IPS DF 19.7 (cell line): ENCODE data around the gene ACSL6.
A peak's percentile ranks its signal among the peaks of the same experiment; 100 is the strongest.

Source experiments
- DNase-seq: peaks from one replicate; pipeline ENCODE4 v3.0.0-alpha.2; 2013; ENCODE audit warnings: low read depth, low spot score

ACSL6 gene

DNA sequence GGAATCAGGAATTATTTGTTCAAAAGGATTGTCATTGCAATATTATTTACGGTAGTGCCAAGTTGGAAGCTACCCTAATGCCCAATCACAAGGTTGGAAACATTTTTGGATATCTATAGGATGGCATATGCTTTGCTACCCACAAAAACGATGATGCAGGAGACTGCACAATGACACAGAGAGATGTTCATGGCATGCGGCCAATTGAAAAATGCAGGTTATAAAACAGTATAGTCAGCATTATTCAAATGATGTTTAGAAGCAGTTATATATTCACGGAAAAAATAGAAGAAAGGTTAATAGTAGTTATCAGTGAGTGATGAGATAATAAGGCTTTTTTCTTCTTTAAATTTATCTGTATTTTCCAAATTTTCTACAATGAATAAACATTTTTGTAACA is 5.9 kb upstream of the ACSL6 start:
- DNase-seq, result no peak

DNA sequence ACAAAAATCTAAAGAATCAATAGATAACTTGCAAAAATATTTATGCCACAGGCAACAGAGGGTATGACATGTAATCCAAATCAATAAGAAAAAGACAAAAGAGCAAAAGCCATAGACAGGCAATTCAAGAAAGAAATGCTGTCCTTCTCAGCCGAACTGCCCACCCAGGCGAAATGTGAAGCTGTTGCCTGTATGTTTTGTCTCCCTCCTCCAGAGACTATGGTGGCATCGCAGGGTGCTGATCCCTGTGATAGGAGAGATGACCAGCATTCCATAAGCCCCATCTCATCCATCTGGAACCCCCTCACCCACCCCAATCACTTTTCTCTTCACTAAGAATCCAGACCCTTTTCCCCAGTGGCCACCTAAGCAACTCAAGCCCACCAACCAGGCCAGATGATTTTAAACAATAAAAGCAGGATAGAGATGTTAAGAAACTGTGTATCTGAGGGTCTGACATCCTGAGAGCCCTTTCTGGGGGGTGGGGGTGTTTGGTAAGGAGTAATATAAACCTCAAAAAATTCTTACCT is 5.3 kb upstream of the ACSL6 start:
- no peak for DNase-seq

DNA sequence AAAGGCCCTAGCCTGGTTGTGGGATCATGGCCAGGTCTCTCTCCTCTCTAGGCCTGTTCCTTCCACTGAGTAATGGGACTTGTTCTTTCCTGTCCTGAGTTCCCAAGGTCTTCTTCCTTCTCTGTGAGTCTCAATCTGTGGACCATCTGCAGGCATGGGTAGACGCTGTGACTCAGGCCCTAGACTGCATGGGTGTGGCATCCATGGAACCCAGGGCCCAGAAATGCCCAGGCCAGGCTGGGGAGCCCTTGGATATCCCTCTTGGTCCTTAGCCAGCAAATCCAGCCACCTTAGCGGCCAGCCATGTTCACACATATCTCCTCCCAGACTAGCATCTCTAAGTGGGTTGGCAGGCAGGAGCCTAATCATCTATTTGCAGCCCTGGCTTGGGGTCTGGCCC is 2.3 kb upstream of the ACSL6 start:
- DNase-seq, result no peak

DNA sequence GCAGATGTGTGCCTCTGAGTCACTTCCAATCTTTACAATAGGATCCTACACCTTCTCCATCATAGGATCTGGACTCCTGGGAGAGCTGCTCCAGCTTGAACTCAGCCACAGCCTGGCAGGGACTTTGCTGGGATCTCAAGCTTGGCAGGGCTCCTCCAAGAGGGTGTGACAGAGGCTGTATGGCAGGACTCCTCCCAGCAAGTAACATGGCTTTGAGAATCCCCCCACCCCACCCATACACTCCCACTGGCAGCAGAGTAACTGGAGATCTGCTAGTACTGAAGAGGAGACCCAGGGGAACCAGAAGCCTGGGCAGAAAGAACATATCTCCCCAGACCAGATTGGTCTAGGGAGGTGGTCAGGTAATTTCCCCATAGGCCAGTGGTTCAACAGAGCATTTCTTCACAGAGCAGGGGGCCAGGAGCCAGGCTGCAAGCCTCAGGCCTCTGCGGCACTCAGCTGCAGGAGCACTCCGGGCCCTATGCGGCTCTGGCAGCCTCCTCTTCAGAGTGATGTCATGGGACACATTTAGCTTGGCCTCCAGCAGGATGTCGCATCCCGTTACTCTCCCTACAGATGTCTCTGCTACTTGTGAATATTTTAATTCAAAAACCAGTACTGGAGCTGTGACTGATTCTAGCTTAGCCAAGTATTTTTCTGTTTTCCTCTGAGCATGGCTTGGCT is 1.7 kb upstream of the ACSL6 start:
- DNase-seq, result no peak

DNA sequence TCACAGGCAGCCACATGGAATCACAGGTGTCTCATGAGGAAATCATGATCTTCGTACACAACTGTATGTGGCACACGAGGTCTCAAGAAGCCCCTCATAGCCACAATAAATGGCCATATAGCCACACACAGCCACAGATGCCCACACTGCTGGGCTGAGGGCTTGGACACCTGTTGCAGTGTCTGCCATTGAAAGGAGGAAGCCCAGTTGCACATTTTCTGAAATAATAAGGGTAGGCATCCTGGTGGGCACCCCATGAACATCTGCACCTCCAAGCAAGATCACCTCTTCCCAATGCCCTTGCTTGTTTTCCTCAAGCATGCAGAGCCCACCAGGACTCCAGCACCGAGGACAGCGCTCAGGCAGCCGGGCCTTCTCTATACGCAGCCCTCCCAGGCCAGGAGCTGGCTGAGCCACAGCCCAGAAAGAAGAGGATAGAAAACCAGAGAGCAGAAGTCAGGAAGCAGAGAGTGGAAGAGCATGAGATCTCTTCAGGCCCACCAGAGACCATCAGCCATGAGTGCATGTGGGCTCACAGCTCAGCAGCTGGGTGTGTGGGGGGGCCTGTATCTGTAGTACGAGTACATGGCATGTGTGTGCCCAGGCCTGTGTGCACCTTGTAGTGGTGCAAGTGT is 1.0 kb upstream of the ACSL6 start:
- no peak for DNase-seq

DNA sequence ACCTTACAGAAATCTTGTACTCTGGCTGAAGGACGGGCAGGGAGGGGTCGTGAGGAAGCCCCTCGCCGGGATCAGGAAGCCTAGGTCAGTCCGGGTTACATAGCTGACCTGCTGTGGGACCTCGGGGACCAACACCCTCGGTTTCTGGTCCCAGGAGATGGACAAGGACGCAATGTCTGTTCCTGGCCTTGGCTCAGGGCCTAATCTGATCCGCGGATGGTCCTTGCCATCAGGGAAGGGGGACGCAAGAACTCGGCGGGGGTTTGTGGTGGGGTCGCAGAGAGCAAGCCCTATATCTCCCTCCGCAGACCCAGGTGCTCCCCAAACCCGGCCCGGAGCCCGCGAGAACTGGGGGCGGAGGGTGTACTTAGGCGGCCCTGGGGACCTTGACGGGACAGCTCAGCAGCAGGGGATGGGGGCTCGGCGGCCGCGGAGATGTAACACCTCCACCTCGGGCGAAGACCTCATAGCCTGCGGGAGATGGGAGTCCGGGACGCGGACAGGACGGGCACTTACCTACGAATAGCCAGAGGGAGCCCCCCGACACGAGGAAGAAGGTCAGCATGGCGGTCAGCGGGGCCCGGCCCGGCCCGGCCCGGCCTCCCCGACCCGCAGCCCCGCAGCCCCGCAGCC is 353 bp downstream of the ACSL6 start:
- no peak for DNase-seq

DNA sequence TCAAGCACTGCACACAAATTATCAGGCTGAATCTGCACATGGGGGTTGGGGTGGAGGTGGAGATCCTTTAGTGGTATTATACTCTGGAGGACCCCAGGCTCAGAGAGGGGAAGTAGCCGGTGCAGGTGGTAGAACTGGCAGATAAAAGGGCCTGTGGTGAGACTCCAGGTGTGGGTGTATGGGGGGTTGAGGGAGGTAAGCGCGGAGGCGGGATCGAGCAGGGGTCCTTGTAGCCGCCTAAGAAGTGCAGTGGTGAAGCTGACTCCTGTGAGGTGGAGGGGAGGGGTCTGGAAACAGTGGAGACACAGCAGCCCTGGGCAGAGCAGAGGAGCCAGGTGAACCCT is 841 bp downstream of the ACSL6 start:
- DNase-seq, result no peak

DNA sequence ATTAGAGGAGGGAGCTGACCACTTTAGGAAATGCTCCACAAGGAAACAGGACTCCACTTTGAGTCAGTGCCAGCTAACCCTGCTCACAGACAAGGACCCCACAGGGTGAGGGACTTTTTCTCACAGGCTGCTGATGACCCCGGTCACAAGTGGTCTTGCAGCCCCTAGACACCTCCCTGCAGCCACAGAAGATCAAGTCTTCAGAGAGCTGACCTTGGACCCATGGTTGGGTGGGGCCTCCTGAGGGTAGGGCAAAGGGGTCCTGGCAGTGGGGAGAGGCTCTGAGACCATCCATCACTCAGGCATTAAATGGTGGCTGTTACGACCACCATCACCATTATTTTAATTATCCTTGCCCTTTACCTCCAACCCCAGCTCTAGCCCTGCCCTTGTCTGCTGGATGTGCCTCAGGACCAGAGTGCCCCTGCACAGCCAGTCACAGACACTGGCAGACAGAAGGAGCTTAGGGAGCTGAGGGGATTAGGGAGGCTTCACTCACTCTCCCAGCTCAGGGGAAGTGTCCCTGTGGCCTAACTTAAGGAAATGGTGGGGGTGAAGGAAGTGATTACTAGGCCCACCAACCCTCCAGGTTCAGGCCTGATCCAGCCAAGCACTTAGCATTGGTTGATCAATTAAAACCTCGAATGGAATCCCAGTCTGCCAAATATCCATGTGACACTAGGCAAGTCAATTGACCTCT is 1.6 kb downstream of the ACSL6 start:
- no peak for DNase-seq

DNA sequence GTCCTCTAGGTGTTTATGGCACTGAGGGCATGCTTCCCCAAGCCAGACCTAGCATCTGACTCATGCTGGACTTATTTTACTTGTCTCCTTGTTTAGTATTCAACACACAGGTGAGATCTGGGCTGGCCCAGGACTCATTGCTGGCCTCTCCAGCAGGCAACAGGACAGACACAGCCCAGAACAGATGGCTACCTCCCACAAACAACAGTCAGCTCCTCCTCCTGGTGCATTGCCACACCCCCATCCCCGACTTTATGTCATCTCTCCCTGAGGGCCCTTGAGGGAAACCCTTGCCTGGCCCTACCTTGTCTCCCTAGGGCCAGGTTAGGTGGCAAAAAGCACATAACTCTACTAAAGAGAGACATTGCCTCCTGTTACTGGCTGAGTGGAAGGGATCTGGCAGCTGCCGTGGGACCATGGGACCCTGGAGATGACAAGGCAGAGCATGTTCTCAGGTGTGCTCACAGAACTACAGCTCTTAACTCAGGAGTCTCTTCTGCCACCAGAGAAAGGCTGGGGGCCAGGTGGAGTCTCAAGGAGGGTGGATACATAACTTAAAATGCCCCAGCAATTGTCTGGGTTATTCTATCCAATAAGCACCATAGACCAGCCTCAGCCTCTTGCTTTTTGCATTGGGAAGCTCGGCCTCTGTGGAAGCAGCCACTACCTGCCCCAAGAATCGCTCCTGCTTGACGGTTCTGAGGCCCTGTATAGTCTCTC is 2.3 kb downstream of the ACSL6 start:
- no peak for DNase-seq

DNA sequence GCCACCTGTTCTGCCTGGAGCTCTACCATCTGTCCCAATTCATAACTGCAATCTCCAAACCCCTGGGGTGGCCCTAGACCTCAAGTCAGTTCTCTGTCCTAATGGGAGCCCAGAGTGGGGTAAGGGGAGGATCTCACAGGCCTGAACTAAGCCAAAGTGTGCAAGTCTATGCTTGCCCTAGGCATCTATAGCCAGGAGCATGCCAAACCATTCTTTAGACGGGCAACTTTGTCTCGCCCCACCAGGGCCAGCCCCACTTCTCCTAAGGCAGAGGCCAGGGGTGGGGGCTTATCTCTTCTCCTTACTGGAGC is 3.3 kb downstream of the ACSL6 start:
- no peak for DNase-seq

DNA sequence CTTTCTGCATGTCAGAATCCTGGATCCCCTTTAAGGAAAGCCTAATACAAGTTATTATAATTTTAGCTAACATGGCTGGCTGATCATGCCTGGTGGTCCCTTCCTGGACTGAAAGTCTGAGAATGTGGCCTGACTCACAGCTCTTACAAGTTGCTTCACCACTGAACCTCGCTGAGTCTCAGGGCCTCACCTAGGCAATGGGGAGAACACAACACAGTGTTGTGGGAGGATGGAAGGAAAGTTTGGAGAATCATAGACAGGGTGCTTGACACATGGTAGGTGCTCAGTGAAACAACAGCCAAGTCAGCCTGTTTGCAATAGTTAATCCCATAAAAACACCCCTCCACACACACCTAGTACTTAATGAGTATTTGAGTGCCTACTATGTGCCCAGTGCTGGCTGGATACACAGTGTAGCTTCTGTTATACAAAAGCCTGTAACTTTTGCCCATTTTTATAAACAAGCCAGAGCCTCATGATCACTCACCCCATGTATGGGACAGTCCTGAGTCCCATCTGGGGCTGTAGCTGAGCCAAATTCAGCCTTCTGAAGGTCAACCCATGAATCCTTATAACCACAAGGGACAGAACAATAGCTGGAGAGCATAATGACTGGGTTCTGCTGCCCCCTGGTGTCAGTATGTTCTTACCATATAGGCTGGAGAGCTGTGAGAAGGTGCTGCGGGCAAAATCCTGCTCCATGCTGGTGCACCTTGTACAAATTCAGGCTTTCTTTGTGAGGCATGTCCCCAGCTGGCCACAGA is 3.9 kb downstream of the ACSL6 start:
- peak; percentile 57 for DNase-seq

DNA sequence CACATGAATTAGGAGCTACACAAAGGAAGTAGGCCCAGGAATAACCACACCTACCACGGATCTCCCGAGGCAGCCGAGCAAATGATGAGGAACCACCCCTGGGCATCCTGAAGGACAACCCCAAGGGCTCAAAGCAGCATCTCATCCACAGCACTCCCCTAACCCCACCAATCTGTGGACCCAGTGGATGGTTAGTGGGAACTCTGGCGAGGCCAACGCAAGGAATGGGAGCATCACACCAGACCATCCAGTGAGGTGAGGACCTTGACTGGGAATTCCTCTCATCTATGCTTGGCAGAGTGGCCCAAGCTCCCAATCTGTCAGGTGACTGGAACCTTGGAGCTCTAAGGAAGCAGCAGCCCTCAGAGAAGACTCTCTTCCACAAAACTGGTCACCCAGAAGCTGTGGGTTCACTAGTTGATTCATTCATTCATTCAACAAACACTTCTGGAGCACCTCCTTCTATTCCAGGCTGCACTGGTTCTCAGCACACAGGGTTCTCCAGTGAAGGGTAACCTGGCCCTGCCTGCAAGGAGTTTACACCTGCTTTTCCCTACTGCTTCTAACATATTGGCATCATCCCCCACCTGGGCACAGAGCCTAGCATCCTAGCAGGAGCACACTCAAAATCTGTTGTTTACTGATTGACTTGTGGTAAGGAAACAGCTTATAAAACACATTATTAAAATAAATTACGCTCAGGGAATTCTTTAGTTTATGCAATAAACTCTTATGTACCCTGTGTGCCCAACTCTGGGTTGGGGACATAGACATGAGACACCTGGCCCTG is 4.9 kb downstream of the ACSL6 start:
- DNase-seq, result no peak

DNA sequence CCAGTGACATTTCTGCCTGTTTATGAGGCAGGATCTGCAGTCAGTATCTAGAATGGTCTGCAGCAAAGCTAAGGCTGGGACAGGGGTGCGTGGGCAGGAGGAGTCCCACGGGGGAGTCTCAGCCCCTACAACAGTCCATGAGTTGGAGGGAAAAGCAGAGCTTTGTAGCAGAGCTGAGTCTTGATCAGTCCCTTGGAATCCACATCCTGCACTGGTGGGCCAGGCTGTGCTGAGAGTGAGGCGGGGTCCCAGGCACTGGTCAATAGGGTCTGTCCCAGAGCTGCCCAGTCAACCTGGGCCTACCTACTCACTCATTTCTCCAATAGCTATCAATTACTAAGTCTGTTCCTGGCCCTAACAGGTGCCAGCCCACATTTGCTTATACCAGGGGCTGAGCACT is 5.9 kb downstream of the ACSL6 start:
- no peak for DNase-seq

DNA sequence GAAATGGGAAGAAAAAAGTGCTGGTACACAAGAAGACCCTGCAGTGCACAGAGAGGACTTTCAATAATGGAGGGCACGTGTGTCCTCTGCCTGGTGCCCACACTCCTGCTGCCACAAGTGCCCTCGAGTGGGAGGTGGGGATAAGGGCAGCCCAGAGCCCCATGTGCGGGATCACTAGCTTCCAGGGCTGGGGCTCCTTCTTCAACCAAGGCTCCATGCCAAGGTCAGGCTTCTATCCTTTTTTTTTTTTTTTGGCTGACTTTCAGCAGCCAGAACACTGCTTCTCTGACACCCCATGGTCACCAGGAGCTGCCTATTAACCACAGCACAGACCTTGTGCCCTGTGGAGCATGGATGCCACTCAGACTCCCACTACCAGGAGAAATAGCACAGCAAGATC is 7.5 kb downstream of the ACSL6 start:
- DNase-seq, result no peak

DNA sequence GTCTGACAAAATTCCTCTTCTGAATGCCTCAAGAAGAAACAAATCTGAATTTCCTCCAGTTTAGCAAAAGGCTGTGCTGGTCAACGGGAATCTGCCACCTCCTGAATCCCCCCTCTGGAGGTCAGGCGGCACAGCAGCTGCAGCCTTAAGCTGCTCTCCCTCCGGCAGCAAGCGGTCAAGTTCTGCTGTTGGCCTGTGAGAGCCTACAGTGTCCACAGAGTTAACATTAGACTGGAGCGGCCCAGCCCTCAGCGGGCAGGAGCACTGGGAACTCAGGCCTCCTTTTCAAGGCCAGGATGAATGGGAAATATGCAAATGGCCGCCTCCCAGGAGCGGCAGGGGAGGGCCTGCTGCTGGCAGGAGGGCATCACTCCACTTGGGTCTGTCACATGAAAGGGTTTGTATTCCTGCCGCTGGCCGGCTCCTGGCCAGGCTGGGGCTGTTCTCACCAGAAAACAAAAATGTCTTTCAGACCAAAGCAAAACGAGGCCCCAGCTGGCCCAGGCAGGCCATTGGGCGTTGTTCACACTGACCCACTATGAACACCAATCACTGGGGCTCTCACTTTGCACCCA is 8.2 kb downstream of the ACSL6 start:
- DNase-seq, result peak; percentile 64

DNA sequence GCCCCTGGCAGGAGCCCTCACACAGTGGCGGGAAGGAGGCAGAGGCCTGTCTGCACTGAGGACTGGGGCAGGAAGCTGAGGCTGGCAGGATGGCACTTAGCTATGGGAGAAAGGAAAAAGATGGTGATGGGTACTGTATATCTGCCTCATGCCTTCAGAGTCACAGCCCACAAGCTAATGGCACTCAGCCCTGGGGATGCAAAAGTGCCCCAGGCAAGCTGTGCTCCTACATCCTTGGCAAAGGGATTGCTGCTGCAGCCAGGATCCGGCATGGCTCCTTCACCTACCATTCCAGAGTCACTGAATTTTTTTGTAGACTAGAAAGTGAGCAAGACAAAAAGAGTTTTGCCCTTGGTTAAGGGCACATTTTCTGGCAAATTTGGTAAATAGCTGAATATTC is 8.7 kb downstream of the ACSL6 start:
- no peak for DNase-seq

DNA sequence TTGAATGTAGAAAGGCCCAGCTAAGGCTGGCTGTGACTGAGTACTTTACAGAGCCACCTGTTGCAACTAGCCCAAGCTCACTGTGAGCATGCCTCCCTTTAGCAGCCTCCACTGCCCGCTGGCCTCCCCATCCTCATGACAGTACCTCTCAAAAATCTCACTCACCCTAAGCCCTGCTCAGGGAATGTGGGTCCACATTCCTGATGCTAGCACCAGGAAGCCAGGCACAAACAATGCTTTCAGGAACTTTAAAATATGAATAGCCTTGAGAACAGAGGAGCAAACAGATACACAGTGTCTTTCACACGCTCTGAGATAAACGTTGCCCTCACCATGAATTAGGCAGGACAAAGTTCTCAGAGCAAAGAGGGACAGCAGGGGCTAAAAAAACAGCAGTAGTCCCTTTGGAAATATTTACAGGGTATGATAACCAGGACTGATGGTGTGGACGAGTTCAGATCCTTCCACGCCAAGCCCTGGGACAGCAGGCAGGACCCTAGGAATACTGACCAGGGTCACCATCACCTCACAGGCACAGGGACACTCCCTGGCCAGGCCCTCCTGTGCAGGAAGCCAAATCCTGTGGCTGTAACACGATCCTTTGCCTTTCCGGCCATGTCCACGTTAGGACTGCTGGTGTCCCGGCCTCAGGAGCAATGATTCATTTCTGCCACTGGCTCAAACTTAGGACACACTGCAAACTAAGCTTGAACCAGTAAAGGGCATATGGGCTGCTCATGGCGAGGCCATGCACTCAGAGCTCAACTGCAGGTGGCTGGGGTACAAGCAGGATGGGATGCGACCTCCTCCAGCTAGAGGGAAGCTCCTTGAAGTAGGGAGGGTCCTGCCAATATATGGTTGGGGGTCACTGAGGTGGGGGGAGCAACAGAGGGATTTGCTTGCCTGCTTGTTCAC is 9.6 kb downstream of the ACSL6 start:
- no peak for DNase-seq

DNA sequence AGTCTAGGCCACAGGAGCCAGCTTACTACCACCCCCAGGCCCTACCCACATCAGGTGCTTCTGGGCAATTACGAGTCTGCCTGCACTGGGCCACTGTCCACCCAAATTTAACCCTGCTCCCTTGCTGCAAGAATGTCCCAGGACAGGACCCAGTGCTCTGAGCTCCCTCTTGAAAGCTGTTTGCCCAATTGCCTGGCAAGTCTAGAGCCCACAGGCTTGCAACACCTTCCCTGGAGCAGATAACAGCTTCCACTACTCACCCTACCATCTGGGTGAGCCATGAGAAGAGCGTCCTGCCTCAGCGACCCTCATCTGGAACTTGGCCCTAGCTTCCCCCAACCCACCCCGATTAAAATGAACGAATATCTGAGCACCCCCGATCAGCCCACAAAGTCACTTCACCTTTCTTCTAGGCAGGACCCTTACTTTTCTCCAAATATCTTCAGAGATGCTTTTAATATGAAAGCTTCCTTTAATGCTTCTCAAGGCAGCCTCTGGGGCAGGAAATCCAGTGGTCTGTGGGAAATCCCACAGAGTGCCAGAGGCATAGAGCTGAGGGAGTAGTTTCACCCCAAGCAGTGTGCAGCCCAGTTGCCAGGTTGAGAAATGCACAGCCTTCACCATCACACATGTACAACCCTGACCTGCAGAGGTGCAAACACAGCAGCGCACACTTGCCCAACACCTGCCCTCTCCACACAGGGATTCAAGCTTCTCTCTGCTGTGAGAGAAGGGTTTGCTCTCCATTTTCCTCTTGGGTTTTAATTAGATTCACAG is 10.6 kb downstream of the ACSL6 start:
- DNase-seq, result no peak

DNA sequence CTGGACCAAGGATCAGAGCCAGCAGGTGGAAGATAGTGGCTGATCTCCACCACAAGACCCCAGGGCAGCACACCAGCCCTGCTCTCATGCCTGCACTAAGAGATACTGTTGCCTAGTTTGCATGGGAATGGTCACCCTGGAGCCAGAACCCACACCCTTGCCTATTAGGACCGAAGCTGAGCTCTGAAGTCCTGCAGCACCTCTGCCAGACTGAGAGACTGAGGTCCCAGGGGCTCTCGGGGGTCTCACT is 11.3 kb downstream of the ACSL6 start:
- DNase-seq, result no peak
